ENCODE measurements around the gene GORAB. TPM values are rescaled to one million over a fixed set of nuclear protein-coding genes. Genes with fewer than 3 reads are reported as not detected.

GORAB gene
- total RNA-seq, 6 experiments from 2014 or later: 4.3 to 9.8 (median 6.7) TPM

DNA sequence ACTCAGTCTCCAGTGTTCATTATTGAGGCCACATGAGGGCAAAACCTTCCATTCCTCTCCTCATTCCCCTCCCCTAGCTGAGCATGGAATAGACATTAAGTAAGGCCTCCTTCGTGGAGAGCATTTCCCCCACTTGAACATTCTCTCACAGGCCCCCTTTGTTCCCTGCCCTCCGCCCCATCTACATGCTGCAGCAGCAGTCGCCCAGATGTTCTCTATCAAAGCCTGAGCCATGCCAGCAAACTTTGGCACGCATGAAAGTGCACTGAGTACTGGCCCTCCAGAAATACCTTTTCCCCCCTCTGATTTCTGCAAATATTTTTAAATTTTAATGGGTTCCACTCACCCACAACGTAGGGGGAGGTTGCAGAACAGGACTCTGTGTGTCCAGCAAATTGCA, 20.9 kb upstream of the GORAB start:
- Histone ChIP-seq H3K9me3 (no peaks in the 10 kb centered on the region), H3K4me1 (no peaks in the 10 kb centered on the region), H3K27me3 (no peaks in the 10 kb centered on the region), H3K27ac (no peak overlapping the region), H3K4me3 (no peak overlapping the region), H3K36me3 (no peaks in the 10 kb centered on the region)
- WGBS (ENCODE audit: insufficient coverage, low coverage, low lambda C conversion rate, missing lambda C conversion rate): 63% methylated on average over 5 of the region's 5 CpGs
- TF ChIP-seq POLR2A (IDR thresholded peaks at IDR 0.05) (no peak), CTCF (IDR thresholded peaks at IDR 0.05) (no peak)
- DNase-seq (no peak), ATAC-seq (no peak)
- intact Hi-C loops (cut with DNase I): no loop called here

GRCh38 chr1:170513138-170513537, 18.8 kb upstream of the GORAB start:
- no peak for DNase-seq
- H3K4me1 ChIP-seq: no peaks in the 10 kb centered on the region
- WGBS (ENCODE audit: insufficient coverage, low coverage, low lambda C conversion rate, missing lambda C conversion rate): 46% methylated on average over 1 of the region's 1 CpG
- H3K36me3 ChIP-seq: no peaks in the 10 kb centered on the region
- TF ChIP-seq POLR2A (IDR thresholded peaks at IDR 0.05) (no peak), CTCF (IDR thresholded peaks at IDR 0.05) (no peak)
- no peak for ATAC-seq
- H3K27ac ChIP-seq: no peak overlapping the region
- no peaks in the 10 kb centered on the region for H3K27me3 ChIP-seq
- no peaks in the 10 kb centered on the region for H3K9me3 ChIP-seq
- no peak overlapping the region for H3K4me3 ChIP-seq
- intact Hi-C loops (cut with DNase I): no loop called here

GRCh38 chr1:170518185-170518834, 13.7 kb upstream of the GORAB start:
- ATAC-seq (no peak), DNase-seq (no peak)
- no peaks in the 10 kb centered on the region for H3K9me3 ChIP-seq
- H3K4me3 ChIP-seq: no peak overlapping the region
- no peaks in the 10 kb centered on the region for H3K4me1 ChIP-seq
- H3K27me3 ChIP-seq: no peaks in the 10 kb centered on the region
- WGBS (ENCODE audit: insufficient coverage, low coverage, low lambda C conversion rate, missing lambda C conversion rate): 95% methylated on average over 2 of the region's 4 CpGs
- TF ChIP-seq CTCF (IDR thresholded peaks at IDR 0.05): no peak
- no peak for TF ChIP-seq POLR2A (IDR thresholded peaks at IDR 0.05)
- H3K27ac ChIP-seq: no peak overlapping the region
- intact Hi-C loops (cut with DNase I): no loop called here
- no peaks in the 10 kb centered on the region for H3K36me3 ChIP-seq

DNA sequence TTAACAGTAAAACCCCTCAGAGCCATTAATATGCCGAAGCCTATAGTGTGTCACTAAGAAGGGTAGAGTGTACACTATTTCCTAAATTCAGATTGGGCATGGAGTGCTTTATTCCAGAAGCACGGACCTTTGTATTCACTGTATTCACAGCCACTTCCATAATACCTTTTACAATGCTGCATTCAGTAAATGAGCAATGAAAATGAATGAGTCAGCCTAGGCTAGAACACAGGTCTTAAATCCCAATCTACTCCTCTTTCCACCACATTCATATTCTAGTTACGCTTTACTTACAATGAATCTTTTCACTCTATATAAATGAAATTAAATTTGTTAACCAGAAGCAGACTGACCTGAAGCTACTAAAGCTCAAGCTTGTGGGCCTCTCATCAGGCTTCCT, 13.0 kb upstream of the GORAB start:
- Histone ChIP-seq H3K9me3 (no peaks in the 10 kb centered on the region), H3K4me1 (no peaks in the 10 kb centered on the region), H3K4me3 (no peak overlapping the region), H3K27ac (no peak overlapping the region), H3K27me3 (no peaks in the 10 kb centered on the region), H3K36me3 (no peaks in the 10 kb centered on the region)
- TF ChIP-seq CTCF (IDR thresholded peaks at IDR 0.05) (no peak), POLR2A (IDR thresholded peaks at IDR 0.05) (no peak)
- DNase-seq: no peak
- 84% methylated on average over 3 of the region's 3 CpGs for WGBS (ENCODE audit: insufficient coverage, low coverage, low lambda C conversion rate, missing lambda C conversion rate)
- intact Hi-C loops (cut with DNase I): no loop called here
- no peak for ATAC-seq

DNA sequence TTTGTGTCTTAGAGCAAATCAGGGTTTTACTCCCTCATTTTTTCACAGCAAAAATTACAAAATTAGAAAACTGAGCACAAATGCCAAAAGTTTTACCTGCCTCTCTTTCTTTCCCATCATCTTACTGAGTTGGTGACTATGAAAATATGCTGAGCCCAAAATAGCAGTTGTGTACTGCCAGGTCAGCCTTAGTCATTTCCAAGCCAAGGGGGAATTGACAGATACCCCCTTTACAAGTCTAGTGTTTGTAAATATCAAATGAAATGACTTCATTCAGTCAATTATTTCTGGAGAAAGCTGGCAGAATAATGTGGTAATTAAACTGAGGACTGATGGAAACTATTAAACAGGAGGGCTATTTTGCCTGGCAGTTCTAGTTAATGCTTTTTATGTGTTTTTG, 11.4 kb upstream of the GORAB start:
- intact Hi-C loops (cut with DNase I): no loop called here
- Histone ChIP-seq H3K27ac (no peak overlapping the region), H3K9me3 (no peaks in the 10 kb centered on the region), H3K36me3 (no peaks in the 10 kb centered on the region), H3K4me3 (no peak overlapping the region), H3K27me3 (no peaks in the 10 kb centered on the region), H3K4me1 (no peaks in the 10 kb centered on the region)
- no peak for ATAC-seq
- TF ChIP-seq POLR2A (IDR thresholded peaks at IDR 0.05) (no peak), CTCF (IDR thresholded peaks at IDR 0.05) (no peak)
- DNase-seq: no peak
